GM19099 (cell line): ENCODE measurements around the gene AMN.

Source experiments
- POLR2A ChIP-seq: IDR thresholded peaks from 3 replicates; pipeline ENCODE4 v1.6.1; 2011; ENCODE audit warnings: low read depth; ENCODE audit not compliant: insufficient read length; ENCODE audit errors: extremely low read depth

The AMN gene

DNA sequence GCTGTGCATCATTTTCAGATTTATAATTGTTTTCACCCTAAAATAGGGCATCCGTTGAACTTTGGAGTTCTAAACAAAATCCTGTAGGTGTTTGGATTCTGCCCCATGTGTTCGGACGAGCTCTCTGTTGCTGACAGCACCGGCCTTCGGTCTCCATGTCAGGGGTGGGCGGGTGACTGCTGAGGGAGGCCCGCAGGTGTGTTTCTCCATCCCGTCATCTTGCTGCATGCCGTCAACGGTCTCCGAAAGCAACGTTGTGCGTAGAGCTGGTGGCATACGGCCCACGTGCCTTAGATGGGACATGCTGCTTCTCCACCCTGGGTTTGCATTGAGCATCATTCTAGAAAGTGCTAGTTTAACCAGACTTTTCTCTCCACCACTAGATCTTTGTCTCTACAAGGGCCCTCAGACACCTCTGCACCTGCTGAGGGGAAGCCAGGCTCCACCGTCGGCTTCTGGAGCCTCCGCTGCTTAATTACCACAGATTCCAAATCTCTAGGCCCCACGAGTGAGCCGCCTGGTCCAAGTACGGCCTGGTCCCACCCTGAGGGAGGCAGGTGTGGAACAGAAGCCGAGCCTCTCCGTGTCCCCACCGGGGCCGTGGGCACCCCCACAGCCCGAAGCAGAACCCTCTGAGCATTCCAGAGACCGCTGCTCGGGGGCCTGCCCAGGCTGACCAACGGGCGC is 15.7 kb upstream of the AMN start:
- no peak for TF ChIP-seq POLR2A

DNA sequence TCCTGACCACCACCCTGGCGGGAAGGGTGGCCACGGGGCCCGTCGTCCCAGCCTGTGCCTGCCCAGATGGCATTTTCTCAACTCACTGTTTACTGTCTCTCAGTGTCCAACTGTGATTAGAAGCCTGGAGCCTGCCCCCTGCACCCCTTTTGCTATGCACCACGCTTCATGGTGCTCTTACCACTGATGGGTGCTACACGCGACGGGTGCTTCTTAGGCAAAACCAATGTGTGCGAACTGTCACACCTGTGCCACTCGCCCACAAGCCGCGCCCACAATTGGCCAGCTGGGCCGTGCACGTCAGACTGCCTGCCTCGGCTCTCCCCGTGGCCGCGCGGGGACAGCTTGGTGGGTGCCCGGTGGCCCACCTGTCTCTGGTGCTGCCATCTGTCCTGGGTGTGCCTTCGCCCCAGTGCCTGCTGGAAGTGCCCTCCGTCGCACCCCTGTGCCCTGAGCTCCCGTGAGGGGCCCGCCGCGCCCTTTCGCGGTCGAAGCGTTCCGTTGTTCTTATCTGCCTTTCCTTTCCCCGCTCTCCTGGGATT is 15.1 kb upstream of the AMN start:
- TF ChIP-seq POLR2A: no peak

DNA sequence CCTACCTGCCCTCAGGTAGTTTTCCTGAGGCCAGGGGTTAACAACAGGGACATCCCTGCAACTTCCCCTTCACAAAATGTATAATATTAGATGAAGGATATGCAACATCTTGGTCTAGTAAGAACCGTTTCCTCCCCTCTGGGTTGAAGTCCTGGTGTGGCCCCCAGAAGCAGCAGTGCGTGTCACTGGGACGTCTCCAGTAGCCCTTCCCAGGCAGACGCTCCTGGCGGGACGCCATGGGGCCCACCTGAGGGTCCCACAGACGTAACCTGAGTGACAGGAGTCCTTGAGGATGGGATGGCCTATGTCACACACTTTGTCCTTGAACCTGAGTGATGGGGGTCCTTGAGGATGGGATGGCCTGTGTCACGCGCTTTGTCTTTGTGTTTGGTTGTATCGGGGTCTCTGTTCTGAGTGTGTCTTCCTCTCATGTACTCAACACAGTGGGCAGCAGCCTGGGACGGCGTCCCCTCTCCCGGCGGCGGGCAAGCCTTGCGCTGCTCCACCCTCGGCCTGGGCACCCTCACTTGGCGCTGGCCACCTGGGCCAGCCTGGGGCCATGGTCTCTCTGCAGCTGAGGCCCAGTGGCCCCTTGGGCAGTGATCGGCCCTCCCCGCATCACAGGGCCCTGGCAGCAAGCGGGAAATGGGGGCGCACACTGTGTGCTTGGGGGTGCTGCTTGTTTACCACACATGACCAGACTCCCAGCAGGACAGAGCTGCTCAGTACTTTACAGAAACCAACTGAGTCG is 14.3 kb upstream of the AMN start:
- TF ChIP-seq POLR2A: no peak

DNA sequence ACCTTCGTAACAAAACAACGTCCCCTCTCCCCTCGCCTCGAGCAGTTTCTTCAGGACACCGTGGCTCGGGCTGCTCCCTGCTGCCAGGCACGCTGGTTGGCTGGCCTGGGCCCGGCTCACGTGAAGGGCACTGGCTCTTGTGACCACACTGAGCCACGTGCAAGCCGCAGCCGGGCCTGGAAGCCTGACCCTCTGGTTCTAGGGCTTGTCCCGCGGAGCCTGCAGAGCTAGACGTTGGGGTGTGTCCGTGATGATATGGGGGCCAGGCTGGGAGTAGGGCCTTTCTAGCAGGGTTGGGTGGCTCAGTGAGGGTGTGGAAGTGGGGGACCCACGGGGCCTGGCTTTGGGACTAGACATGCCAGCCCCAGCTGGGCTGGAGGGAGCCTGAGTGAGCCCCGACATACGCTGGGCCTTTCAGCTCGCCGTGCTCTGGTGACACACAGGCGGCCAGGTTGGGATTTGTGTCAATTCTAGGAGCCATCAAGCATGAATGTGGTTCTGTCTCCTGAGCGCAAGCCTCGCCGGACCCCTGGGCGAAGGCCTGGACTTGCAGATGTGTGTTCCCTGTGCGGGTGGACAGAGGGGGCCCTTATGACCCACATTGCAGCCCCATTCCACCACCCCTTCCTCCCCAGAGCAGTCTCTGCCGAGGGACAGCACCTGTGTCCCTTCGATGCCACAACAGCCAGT is 13.6 kb upstream of the AMN start:
- no peak for TF ChIP-seq POLR2A

DNA sequence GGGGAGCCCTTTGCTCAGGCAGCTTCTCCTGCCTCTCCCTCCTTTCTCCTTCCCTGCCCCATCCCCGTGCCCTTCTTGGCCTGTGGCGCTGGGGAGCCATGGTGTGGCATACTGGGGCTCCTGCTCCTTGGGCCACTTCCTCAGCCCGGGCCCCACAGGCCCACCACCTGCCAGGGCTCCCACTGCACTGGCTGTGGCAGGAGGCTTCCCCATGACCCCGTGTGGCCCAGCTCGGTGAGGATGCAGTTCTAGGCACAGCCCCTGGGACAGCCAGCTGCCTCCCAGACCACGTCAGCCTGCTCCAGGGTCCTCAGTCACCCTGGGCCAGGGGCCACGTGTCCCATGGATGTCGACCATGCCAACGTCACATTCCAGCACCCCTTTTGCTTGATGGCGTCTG is 13.0 kb upstream of the AMN start:
- no peak for TF ChIP-seq POLR2A

DNA sequence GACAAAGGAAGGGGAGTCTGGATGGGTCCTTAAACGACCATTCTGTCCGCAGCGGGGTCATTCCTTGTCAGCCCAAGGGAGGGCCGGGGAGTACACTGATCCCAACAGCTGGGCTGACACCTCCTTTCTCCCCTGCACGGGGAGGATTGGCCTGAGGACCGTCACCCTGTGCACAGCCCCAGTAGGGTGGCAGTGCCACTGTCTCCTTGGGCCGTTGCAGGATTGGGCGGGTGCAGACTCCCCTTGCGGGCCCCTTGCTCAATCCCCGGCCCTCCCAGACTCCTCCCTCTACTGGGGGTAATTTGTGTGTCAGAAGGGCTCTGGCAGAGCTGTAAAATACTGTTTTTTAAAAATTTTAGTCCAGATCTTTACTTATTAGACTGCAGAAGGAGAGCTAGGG is 12.6 kb upstream of the AMN start:
- TF ChIP-seq POLR2A: no peak

DNA sequence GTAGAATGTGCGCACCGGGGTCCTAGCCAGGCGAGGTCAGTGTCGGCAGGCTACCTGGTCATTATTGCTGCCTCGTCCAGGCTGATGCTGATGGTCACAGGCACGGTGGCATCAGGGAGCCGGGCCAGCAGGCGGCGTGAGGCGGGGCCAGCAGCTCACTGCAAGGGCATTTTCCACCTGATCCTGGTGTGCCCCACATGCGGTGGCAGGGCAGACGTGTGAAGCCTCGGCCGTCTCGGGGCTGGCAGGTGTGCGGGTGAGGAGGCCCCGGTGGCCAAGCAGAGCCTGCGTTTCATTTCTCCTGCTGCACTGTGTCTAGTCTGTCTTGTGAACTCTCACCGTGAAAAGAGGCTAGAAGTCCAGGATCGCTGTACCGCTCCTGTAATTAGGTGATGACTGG is 12.0 kb upstream of the AMN start:
- no peak for TF ChIP-seq POLR2A

DNA sequence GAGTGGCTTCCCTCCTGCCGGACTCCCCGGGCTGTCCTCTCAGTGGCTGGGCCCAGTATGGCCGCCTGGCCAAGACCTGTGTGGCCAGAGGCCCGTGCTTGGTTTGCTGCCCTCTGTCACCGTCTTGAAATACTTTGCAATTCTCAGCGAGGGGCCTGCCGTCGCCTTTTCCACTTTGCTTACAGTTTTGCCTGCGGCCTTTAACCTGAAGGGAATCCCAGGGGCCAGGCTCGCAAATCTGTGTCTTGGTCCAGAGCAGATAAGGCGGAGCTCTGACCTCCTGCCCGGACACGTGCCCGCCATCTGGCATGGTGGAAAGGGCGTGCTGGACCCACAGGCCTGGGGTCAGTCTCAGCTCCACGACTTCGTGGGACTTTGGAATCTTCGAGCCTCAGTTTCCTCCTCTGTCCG is 10.9 kb upstream of the AMN start:
- TF ChIP-seq POLR2A: no peak

DNA sequence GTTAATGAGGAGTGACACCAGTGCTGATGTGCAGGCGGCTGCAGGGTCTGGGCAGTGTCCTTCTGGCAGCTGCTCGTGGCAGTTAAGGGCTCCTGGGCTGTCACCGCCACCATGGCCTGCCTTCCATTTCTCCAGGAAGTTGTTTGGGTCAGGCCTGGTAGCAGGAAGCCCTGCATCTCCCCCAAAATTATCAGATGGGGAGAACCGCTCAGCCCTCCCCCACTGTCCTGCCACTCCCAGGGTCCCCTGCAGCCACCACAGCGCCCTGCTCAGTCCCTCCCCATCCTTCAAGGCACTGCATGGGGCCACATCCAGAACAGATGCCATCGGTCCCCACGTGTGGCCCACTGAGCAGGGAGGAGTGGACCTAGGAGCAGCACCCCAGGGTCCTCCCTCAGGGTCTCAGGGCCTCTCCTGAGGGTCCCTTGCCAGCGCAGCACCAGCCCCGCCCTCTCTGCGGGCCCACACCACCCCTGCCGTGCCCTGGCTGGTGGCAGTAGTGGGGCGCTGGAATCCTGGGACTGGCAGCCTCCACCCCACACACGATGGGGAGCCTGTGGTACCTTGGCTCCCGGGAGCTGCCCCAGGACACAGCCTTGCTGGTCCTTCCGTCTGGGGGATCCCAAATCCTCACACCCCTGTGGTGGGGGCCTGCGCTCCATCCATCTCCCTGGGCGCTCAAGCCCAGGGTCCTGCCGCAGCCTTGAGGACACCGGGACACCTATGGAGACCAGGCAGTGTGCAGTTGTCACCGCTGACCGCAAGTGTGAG is 10.3 kb upstream of the AMN start:
- no peak for TF ChIP-seq POLR2A

DNA sequence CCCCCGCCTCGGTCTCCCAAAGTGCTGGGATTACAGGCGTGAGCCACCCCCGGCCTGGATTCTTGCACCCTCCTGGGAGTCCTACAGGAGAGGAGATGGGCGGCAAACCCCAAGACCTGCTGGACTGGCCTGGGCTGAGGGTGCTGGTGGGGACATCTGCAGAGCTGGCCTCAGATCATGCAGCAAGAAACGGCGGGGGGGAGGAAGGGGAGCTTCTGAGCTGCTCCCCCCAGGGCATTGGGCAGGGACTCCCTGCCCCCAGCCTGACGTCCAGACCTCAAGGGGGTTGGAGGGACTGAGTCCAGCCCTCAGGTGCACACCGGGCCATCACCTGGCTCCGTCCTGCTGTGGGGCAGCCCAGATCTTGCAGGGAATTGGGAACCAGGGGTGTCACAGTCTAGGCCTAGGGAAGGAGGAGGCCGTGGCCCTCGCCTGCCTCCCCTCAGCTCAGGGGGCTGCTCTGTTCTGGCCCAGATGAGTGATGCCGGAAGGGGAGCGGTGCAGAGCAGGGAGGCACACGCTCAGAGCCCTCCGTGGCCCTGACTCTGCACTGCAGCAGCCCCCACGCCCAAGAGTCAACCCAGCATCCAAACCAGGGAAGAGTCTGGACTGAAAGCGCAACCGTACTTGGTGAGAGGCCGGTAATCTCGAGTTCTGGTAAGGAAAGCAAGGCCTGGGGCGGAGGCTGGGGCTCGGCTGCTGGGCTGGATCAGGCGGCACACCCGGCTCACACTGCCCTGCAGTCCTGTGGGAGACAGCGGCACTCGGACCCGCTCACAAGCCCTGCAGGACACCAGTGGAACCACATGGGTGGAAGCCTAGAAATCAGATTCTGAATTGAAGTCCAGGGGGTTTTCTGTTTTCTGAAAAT is 8.9 kb upstream of the AMN start:
- no peak for TF ChIP-seq POLR2A

DNA sequence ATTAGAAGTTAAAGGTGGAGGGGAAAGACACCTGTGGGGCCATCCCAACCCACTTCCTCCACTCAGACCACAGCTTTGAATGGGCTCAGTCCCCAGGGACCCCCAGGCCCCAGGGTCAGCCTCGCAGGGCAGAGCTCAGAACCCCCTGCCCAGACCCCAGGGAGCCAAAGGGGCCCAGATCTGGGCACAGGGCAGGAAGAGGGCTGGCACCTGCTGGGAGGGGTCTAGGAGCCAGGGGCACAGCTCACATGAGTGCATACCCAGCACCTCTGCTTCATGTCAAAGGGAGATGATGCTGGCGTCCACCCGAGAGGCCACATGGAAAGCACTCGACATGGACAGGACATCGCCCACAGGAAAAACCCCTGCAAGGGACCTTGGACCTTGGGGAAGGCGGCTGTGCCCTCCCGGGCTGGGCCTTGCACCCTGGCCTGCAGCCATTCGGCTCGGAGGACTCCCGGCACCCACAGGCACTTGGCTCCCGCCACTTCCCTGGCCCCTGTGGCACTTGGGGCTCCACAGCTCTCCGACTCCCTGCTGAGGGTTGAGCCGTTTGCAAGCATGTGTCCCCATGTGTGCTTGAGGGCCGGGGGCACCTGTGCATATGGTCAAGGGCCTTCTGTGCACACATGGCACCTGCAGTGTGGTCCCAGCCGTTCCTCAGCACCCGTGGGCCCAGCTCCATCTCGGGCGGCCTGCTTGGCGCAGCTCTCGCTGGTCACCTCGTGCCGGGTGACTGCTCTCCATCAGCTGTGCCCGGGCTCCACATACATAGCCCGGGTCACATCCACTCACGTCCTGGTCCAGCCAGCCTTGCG is 7.8 kb upstream of the AMN start:
- TF ChIP-seq POLR2A: no peak

DNA sequence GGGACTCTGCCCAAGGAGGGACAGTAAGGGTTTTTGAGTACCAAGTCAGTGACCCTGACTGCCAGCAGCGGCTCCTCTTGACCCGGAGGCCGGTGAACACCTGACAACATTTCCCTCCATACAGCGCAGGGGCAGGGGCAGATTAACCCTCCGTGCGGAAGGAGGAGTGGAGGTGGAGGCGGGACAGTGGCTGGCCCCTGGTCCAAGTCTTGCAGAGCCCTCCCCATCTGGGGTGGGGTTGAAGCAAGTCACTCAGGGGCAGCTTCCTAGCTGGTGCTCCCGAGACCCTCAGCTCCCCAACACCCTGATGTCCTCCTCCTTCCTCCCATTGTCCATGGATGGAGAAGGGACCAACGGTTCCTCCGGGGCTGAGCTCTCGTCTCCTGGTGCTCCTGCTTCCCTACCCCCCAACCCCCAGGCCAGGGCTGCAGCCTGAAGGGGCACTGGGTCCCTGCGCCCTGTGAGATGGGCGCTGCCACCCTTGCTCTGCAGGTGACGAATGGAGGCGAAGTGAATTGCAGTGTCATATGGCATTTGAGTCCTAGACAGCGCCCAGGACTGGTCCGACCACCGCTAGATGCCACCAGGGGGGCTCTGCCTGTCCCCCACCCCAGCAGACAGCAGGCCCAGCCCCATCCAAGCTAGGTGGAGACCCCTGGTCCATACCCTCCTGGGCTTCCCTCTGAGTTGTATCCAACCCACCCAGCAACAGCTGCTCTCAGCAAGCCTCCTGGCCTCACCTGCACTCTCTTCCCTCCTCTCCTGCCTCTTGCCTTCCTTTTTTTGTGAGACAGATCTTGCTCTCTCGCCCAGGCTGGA is 7.0 kb upstream of the AMN start:
- TF ChIP-seq POLR2A: no peak

DNA sequence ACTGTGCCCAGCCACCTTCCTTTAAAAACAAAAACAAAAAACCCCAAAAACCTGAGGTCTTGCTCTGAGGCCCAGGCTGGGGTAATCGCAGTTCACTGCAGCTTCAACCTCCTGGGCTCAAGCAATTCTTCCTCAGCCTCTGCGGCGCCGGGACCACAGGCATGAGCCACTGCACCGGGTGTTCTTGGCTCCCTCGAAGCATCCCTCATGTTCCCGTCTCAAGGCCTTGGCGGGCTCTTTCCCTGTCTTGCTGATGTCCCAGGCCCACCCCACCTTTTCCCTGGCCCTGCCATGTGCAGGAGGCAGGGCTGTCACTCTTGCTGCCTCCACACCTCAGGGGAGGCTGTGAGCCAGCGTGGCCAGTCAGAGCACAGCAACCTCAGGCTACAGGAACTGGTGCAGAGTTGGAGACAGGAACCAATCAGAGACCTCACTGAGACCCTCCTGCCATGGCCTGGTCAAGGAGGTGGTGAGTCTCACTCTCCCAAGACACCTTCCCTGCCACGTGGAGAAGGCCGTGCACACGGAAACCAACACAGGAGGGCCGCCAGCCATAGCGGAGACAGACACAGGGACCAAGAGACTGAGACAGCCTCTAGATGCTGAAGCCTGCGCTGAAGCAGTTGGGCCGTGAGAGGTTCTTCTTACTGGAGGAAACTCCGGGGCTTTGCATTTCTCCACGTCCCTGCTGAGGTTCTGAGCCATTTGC is 6.0 kb upstream of the AMN start:
- no peak for TF ChIP-seq POLR2A

DNA sequence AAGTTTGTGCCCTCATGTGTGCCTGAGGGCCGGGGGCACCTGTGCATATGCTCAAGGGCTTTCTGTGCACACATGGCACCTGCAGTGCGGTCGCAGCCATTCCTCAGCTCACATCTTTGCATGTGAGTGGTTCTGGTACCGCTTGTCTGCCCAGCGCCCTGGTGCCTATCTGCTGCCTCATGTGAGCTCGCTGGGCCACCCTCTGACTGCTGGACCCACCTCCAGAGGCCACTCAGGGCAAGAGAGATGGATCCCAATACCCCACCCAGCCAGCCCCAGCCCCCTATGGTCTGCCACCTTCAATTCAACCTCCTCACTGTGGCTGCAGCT is 5.4 kb upstream of the AMN start:
- no peak for TF ChIP-seq POLR2A
